Tibial nerve (tissue), 4 donors: ENCODE data around the gene AMY1A.
"Not testable (repeated sequence)": the region's sequence is repeated elsewhere in the genome, so short reads cannot be mapped to it uniquely, and the experiment has no call there.

ENCODE experiments used
- EP300 ChIP-seq, 2 donors: sonication (generic); formaldehyde crosslinking; IDR thresholded peaks; one replicate each; pipeline ENCODE4 v1.6.1; 2017; ENCODE audit warnings: antibody characterized with exemption in 2 of 2, mild to moderate bottlenecking in 1 of 2
- POLR2A ChIP-seq, 2 donors: fragments of 450-650 bp; IDR thresholded peaks; one replicate each; pipeline ENCODE4 v1.6.1; 2017; ENCODE audit warnings: antibody characterized with exemption in 2 of 2, mild to moderate bottlenecking in 2 of 2, moderate library complexity in 2 of 2
- TF ChIP-seq, protein P1 (sequence below), 5 experiments: fragments of 200-600 bp in 3 of 5; fragments of 450-650 bp in 2 of 5; sonication (generic) in 3 of 5; IDR thresholded peaks; one replicate each; pipeline ENCODE4 v1.5.1; 2016 to 2019; ENCODE audit warnings: antibody characterized with exemption in 5 of 5, mild to moderate bottlenecking in 3 of 5, moderate library complexity in 2 of 5

DNA sequence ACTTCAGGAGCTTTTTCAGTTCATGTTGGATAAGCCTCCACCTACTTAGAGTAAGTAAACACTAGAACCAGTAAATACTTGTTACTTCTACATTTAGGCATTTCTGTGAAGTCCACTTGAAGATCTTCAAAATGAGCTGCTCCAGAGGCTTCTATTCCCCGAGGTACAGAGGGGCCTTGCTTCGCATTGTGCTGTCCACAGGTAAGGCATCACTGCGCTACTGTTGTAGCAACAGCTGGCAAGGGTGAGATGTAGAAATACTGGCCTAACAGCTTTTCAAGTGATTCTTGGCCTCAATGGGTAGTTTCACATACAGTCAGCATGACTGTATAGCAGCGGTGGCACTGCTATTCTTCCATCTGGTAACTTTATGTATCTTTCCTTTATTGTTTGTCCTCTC is 4.7 kb upstream of the AMY1A start:
- TF ChIP-seq, protein P1, sequence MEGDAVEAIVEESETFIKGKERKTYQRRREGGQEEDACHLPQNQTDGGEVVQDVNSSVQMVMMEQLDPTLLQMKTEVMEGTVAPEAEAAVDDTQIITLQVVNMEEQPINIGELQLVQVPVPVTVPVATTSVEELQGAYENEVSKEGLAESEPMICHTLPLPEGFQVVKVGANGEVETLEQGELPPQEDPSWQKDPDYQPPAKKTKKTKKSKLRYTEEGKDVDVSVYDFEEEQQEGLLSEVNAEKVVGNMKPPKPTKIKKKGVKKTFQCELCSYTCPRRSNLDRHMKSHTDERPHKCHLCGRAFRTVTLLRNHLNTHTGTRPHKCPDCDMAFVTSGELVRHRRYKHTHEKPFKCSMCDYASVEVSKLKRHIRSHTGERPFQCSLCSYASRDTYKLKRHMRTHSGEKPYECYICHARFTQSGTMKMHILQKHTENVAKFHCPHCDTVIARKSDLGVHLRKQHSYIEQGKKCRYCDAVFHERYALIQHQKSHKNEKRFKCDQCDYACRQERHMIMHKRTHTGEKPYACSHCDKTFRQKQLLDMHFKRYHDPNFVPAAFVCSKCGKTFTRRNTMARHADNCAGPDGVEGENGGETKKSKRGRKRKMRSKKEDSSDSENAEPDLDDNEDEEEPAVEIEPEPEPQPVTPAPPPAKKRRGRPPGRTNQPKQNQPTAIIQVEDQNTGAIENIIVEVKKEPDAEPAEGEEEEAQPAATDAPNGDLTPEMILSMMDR (IDR thresholded peaks at IDR 0.05), result not testable (repeated sequence)
- TF ChIP-seq EP300, POLR2A (IDR thresholded peaks at IDR 0.05): not testable (repeated sequence)
